Islet precursor cell (in vitro differentiated cells): Measurements from ENCODE around the gene FAM83D.
"Not testable (repeated sequence)": the region's sequence is repeated elsewhere in the genome, so short reads cannot be mapped to it uniquely, and the experiment has no call there.

Source experiments
- DNase-seq: peaks from one replicate; pipeline ENCODE4 v3.0.0-alpha.2; 2018

The FAM83D gene

GRCh38 chr20:38935967-38936407 is 9.8 kb downstream of the FAM83D start:
- DNase-seq: peak; percentile 79

GRCh38 chr20:38937000-38937399 is 10.8 kb downstream of the FAM83D start:
- DNase-seq: peak; percentile 36

DNA sequence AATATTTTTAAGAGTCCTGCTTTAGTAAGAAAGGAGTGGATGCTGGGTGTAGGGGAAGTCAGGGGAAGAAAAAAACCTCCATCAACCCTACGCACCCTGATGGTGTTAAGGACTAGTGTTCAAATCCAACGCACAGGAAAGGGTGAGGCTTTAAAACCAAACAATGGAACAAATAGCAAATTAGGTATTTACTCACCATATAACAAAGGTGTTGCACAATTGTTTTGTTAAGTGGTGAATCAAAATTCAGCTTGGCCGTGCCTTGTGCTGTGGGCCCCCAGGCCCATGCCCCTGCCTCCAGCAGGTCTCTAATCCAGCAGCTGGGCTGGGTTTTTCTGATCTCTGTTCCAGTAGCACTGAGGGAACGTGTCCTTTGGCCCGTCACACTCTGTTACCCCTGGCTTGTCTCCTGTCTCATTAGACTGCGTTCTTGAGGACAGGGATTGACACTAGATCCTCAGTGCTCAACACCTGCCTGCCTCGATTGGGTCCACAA is 11.8 kb downstream of the FAM83D start:
- peak; percentile 14 for DNase-seq

GRCh38 chr20:38939686-38940085 is 13.5 kb downstream of the FAM83D start:
- DNase-seq: peak; percentile 21

- DNase-seq: no peak
Observed at GRCh38 chr20:38940644-38941043, 14.4 kb downstream of the FAM83D start.

- DNase-seq: peak; percentile 33
Observed at GRCh38 chr20:38941726-38942389, 15.6 kb downstream of the FAM83D start.

DNA sequence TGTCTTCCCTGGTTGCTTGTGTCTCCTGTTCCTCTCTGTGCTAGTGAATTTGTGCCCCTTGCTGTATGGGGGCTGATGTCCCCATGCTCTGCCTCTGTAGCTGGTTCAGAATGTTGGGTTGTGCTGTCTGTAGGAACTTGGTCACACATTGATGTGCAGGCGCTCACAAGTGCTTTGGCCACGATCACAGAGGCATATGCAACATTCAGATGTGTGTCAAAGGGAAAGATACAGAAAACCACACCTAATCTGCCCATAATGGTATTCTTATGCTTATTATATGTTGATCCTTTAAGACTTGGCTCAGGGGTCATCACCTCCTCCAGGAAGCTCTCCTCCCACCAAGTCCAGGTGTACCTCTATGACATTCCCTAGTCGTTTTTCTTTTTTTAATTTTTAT is 18.8 kb downstream of the FAM83D start:
- DNase-seq: peak; percentile 12

DNA sequence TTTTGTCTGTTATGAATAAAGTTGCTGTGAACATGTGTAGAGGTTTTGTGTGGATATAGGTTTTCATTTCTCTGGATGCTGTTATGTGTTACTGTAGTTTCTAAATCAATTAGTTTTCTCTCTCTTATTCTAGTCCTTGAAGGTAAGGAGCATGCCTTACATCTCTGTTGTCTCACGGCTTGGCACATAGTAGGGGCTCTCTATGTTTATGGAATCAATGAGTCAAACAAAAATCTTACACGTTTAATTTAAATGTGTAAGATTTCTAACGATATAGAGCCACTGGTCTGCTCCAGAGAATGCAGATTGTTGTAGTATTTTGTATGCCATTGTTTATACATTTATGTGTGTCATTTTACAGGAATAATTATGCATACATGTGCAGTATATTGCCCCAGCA is 20.6 kb downstream of the FAM83D start:
- no peak for DNase-seq

- no peak for DNase-seq
Observed at GRCh38 chr20:38947931-38948362, 21.7 kb downstream of the FAM83D start.

GRCh38 chr20:38950254-38950653 is 24.0 kb downstream of the FAM83D start:
- no peak for DNase-seq

GRCh38 chr20:38951611-38952010 is 25.4 kb downstream of the FAM83D start:
- DNase-seq: no peak

GRCh38 chr20:38952153-38952552 is 25.9 kb downstream of the FAM83D start:
- no peak for DNase-seq

DNA sequence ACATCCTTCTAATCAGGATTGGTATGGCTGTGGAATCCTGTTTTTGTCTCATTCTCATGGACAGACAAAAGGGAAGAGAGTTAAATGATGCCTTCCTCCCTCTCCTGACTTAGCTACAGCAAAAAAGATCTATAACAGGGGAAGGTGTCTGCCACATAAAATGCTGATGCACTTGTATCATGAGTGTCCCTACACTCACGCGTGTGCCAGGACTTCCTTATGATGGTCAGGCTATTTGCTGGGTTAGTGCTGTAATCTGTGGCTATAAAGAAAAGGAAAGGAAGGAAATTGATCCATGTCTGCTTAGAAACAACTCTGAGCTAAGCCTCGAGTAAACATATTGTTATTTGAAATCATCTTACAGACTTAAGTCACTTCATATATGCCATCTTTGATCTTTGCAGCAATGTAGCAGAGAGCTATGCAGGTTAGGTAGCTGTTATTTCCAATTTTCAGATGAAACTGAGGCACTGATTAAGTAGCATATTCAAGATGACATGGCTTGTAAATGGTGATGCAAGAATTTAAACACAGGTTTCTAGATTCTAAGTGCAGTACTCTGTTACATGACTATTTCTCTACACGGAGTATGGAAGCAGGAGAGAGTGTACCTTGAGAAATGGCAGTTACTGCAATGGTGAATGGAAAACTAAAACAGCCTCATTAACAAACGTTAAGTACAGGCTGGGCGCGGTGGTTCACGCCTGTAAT is 27.6 kb downstream of the FAM83D start:
- no peak for DNase-seq

- DNase-seq: no peak
Observed at GRCh38 chr20:38957235-38957876, 31.1 kb downstream of the FAM83D start.

GRCh38 chr20:38957915-38958485 is 31.8 kb downstream of the FAM83D start:
- DNase-seq: no peak

GRCh38 chr20:38960187-38960687 is 34.0 kb downstream of the FAM83D start:
- DNase-seq: not testable (repeated sequence)

DNA sequence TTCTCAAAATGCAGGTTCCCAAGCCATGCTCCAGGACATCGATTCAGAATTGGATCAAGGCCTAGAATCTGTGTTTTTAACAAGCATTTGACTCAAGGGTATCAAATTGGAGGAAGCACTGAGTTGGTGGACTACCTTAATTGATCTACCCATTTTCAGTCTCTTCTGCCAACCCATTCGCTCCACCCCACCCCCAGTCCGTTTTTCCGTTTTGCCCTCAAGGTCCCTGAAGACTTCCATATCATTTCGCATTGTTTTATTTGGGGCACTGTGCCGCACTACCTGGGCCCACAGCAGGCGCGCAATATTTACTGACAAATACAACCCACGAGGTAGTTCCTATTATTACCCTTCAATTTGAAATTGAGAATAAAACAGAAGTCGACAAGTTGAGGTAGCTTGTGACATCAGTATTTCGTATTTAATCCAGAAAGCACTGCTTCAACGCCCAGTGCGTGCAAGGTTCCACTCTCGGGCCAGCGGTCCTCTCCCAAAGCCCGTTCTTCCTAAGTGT is 35.4 kb downstream of the FAM83D start:
- DNase-seq: no peak

- peak; percentile 98 for DNase-seq
Observed at GRCh38 chr20:38962044-38962927, 36.1 kb downstream of the FAM83D start, which contains the start of gene DHX35. Gene DHX35, plus strand, starts transcription at chr20:38962344. Its CDS starts 24 bp downstream, at chr20:38962368.

DNA sequence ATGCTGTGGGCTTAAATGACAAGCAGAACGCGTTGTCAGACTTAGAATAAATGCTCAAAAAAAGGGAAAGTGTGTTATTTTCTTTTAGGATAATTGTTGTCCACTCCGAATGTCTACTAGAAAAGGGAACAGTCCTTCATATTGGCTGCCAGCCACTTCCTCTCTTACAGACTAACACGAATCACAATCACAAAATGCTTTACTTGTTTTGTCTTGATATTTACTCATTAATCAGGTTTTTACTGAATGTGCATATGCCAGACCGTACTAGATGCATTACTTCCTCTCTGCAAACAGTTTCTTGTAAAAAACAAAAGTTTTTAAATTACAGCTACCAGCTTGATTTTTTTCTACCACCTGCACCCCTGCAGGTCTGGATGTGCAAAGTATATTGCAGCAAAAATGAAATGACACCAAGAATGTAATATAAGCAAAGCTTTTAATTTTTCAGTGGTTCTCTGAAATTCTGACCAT is 36.7 kb downstream of the FAM83D start:
- DNase-seq: no peak

DNA sequence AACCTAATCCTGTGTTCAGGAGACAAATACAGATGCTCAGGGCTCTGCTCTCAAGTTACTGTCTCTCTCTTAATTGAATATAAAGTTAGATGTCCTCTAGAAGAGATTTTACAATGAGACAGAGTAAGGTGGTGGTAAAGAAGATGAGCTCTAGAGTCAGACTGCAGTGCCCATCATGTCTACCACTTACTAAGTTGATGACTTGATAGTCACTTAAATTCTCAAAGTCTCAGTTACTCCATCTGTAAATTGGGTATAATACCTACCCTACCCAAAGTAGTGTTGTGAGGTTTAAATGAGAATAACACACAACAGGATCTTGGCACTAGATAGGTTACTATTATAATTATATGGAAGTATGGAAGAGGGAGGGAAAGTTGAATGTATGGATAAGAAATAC is 37.5 kb downstream of the FAM83D start:
- DNase-seq: no peak

- no peak for DNase-seq
Observed at GRCh38 chr20:38965264-38965663, 39.0 kb downstream of the FAM83D start.

DNA sequence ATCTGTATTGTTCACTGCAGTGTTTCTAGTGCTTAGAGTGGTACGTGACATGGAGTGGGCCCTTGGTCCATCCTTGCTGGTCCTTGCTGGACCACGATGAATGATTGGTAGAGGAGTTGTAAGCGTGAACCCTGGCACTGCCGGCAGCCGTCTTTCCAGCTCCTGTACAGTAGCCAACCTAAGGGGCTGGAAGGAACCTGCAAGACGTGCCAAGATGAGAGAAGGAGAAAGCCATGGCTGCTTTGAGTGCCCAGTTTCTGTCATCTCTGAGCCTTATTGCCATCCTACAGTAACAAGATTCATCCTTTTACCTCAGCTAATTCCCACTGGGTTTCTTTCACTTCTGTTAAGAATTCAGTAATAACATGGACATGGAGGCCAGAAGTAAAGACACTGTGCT is 41.9 kb downstream of the FAM83D start:
- DNase-seq: no peak
